Stimulated activated memory B cell treated with anti-CD40 and anti-IgM and Interleukin-4, amounts not matched to agents 10 μg/mL and 1 μg/mL and 100 μg/mL, for 72 hours (primary cell): Measurements from ENCODE around the gene LAMA2.
"Not testable (repeated sequence)": the region's sequence is repeated elsewhere in the genome, so short reads cannot be mapped to it uniquely, and the experiment has no call there.

ENCODE experiments used
- ATAC-seq: fragments of 150-1000 bp; cut with Tn5 transposase; 2 replicates; pipeline ENCODE4 v1.10.0; 2021
- H3K27ac Mint-ChIP-seq: one replicate; pipeline ENCODE4 v1.8.0; 2022; ENCODE audit warnings: mild to moderate bottlenecking, mixed read lengths
- H3K27me3 Mint-ChIP-seq: one replicate; pipeline ENCODE4 v1.8.0; 2022; ENCODE audit warnings: mixed read lengths
- H3K36me3 Mint-ChIP-seq: one replicate; pipeline ENCODE4 v1.8.0; 2022; ENCODE audit warnings: mixed read lengths
- H3K4me1 Mint-ChIP-seq: one replicate; pipeline ENCODE4 v1.8.0; 2022; ENCODE audit warnings: mixed read lengths
- H3K4me3 Mint-ChIP-seq: one replicate; pipeline ENCODE4 v1.8.0; 2022; ENCODE audit warnings: mild to moderate bottlenecking, moderate library complexity, mixed read lengths
- H3K9me3 Mint-ChIP-seq: one replicate; pipeline ENCODE4 v1.8.0; 2022; ENCODE audit warnings: mixed read lengths

LAMA2 gene

DNA sequence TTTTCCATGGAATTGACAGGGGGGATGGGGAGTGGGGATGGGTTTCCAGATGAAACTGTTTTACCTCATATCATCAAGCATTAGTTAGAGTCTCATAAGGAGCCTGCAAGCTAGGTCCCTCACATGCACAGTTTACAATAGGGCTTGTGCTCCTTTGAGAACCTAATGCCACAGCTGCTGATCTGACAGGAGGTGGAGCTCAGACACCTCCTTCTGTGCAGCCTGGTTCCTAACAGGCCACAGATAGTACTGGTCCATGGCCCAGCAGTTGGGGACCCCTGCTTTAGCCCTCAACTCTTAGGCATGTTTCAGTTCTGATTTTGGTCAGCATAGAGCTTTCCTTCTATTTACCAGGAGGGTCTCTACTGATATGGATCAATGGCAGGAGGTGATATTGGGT lies 251.6 kb downstream of the LAMA2 start:
- H3K27me3 Mint-ChIP-seq = no peaks in the 10 kb centered on the region
- H3K27ac Mint-ChIP-seq = no peak overlapping the region
- H3K9me3 Mint-ChIP-seq = no peaks in the 10 kb centered on the region
- no peak for ATAC-seq
- H3K4me3 Mint-ChIP-seq = no peak overlapping the region
- H3K36me3 Mint-ChIP-seq = no peaks in the 10 kb centered on the region
- H3K4me1 Mint-ChIP-seq = no peaks in the 10 kb centered on the region

- no peak overlapping the region for H3K4me3 Mint-ChIP-seq
- no peaks in the 10 kb centered on the region for H3K9me3 Mint-ChIP-seq
- no peaks in the 10 kb centered on the region for H3K36me3 Mint-ChIP-seq
- H3K27me3 Mint-ChIP-seq = no peaks in the 10 kb centered on the region
- H3K4me1 Mint-ChIP-seq = no peaks in the 10 kb centered on the region
- ATAC-seq = no peak
- no peak overlapping the region for H3K27ac Mint-ChIP-seq
Observed at GRCh38 chr6:129135451-129135850, 252.5 kb downstream of the LAMA2 start.

- Mint-ChIP-seq H3K36me3 (no peaks in the 10 kb centered on the region), H3K27me3 (no peaks in the 10 kb centered on the region), H3K4me1 (no peaks in the 10 kb centered on the region), H3K4me3 (no peak overlapping the region), H3K27ac (no peak overlapping the region), H3K9me3 (no peaks in the 10 kb centered on the region)
- no peak for ATAC-seq
Observed at GRCh38 chr6:129136751-129137150, 253.8 kb downstream of the LAMA2 start.

GRCh38 chr6:129138739-129139405 lies 255.9 kb downstream of the LAMA2 start:
- Mint-ChIP-seq H3K27me3 (no peaks in the 10 kb centered on the region), H3K4me1 (no peaks in the 10 kb centered on the region), H3K36me3 (no peaks in the 10 kb centered on the region), H3K4me3 (no peak overlapping the region), H3K27ac (no peak overlapping the region), H3K9me3 (no peaks in the 10 kb centered on the region)
- no peak for ATAC-seq

GRCh38 chr6:129140526-129140925 lies 257.6 kb downstream of the LAMA2 start:
- Mint-ChIP-seq H3K27me3 (no peaks in the 10 kb centered on the region), H3K4me3 (no peak overlapping the region), H3K27ac (no peak overlapping the region), H3K9me3 (no peaks in the 10 kb centered on the region), H3K4me1 (no peaks in the 10 kb centered on the region), H3K36me3 (no peaks in the 10 kb centered on the region)
- ATAC-seq = peak; percentile 29

GRCh38 chr6:129141499-129141898 lies 258.6 kb downstream of the LAMA2 start:
- Mint-ChIP-seq H3K27ac (no peak overlapping the region), H3K4me3 (no peak overlapping the region), H3K4me1 (no peaks in the 10 kb centered on the region), H3K9me3 (no peaks in the 10 kb centered on the region), H3K36me3 (no peaks in the 10 kb centered on the region), H3K27me3 (no peaks in the 10 kb centered on the region)
- no peak for ATAC-seq

- H3K27me3 Mint-ChIP-seq = no peaks in the 10 kb centered on the region
- no peaks in the 10 kb centered on the region for H3K9me3 Mint-ChIP-seq
- no peak overlapping the region for H3K4me3 Mint-ChIP-seq
- H3K36me3 Mint-ChIP-seq = no peaks in the 10 kb centered on the region
- H3K27ac Mint-ChIP-seq = no peak overlapping the region
- no peak for ATAC-seq
- H3K4me1 Mint-ChIP-seq = no peaks in the 10 kb centered on the region
Observed at GRCh38 chr6:129146902-129147301, 264.0 kb downstream of the LAMA2 start.

- ATAC-seq = no peak
- Mint-ChIP-seq H3K4me1 (no peaks in the 10 kb centered on the region), H3K4me3 (no peak overlapping the region), H3K27me3 (no peaks in the 10 kb centered on the region), H3K36me3 (no peaks in the 10 kb centered on the region), H3K9me3 (no peaks in the 10 kb centered on the region), H3K27ac (no peak overlapping the region)
Observed at GRCh38 chr6:129150507-129150906, 267.6 kb downstream of the LAMA2 start.

GRCh38 chr6:129153257-129153656 lies 270.3 kb downstream of the LAMA2 start:
- Mint-ChIP-seq H3K9me3 (no peaks in the 10 kb centered on the region), H3K4me3 (no peak overlapping the region), H3K27ac (no peak overlapping the region), H3K27me3 (no peaks in the 10 kb centered on the region), H3K4me1 (no peaks in the 10 kb centered on the region), H3K36me3 (no peaks in the 10 kb centered on the region)
- ATAC-seq = no peak

GRCh38 chr6:129159242-129159641 lies 276.3 kb downstream of the LAMA2 start:
- not testable (repeated sequence) for H3K27ac Mint-ChIP-seq, H3K27me3 Mint-ChIP-seq, ATAC-seq, H3K4me3 Mint-ChIP-seq, H3K36me3 Mint-ChIP-seq, H3K4me1 Mint-ChIP-seq, H3K9me3 Mint-ChIP-seq

GRCh38 chr6:129162605-129163004 lies 279.7 kb downstream of the LAMA2 start:
- Mint-ChIP-seq H3K27me3 (no peaks in the 10 kb centered on the region), H3K4me3 (no peak overlapping the region), H3K4me1 (no peaks in the 10 kb centered on the region), H3K9me3 (no peaks in the 10 kb centered on the region), H3K27ac (no peak overlapping the region), H3K36me3 (no peaks in the 10 kb centered on the region)
- ATAC-seq = no peak

GRCh38 chr6:129163551-129163950 lies 280.6 kb downstream of the LAMA2 start:
- no peaks in the 10 kb centered on the region for H3K27me3 Mint-ChIP-seq
- H3K4me3 Mint-ChIP-seq = no peak overlapping the region
- H3K4me1 Mint-ChIP-seq = no peaks in the 10 kb centered on the region
- H3K27ac Mint-ChIP-seq = no peak overlapping the region
- no peaks in the 10 kb centered on the region for H3K36me3 Mint-ChIP-seq
- no peaks in the 10 kb centered on the region for H3K9me3 Mint-ChIP-seq
- ATAC-seq = no peak

DNA sequence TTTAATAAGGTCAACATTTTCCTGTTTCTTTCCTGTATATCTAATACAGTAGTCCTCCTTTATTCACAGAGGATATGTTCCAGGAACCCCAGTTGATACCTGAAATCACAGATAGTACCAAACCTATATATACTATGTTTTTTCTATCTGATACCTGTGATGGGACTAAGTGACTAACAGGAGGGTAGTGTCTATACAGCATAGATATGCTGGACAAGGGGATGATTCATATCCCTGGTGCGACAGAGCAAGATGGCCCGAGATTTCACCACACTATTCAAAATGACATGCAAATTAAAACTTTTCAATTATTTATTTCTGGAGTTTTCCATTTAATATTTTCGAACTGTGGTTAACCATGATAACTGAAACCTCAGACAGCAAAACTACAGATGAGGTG lies 281.1 kb downstream of the LAMA2 start:
- Mint-ChIP-seq H3K27ac (no peak overlapping the region), H3K9me3 (no peaks in the 10 kb centered on the region), H3K27me3 (no peaks in the 10 kb centered on the region), H3K4me3 (no peak overlapping the region), H3K4me1 (no peaks in the 10 kb centered on the region), H3K36me3 (no peaks in the 10 kb centered on the region)
- no peak for ATAC-seq

- not testable (repeated sequence) for H3K4me1 Mint-ChIP-seq, H3K36me3 Mint-ChIP-seq, H3K4me3 Mint-ChIP-seq, H3K27ac Mint-ChIP-seq, H3K9me3 Mint-ChIP-seq, ATAC-seq
- H3K27me3 Mint-ChIP-seq = peaks cover 18% of the 10 kb centered on the region
Observed at GRCh38 chr6:129172279-129172995, 289.5 kb downstream of the LAMA2 start.

DNA sequence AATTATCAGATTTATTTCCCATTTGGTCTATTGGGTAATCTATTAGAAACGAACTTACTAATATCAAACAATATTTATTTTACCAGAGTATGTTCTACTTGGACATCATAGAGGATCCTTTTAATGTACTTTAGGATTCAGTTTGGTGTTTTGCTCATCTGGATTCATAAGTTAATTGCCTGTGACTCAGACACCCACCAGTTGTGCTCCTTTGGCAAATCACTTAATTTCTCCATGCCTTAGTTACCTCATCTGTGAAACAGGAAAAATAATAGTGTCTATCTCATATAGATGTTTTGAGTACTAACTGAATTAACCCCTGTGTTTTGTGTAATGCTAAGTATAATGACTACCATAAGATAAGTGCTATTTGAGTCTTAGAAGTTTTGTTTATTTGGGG lies 292.1 kb downstream of the LAMA2 start:
- ATAC-seq = no peak
- Mint-ChIP-seq H3K36me3 (no peaks in the 10 kb centered on the region), H3K4me1 (no peaks in the 10 kb centered on the region), H3K27me3 (peaks cover 18% of the 10 kb centered on the region), H3K9me3 (no peaks in the 10 kb centered on the region), H3K27ac (no peak overlapping the region), H3K4me3 (no peak overlapping the region)

GRCh38 chr6:129177801-129178200 lies 294.9 kb downstream of the LAMA2 start:
- Mint-ChIP-seq H3K4me3 (no peak overlapping the region), H3K27me3 (peaks cover 17% of the 10 kb centered on the region), H3K9me3 (no peaks in the 10 kb centered on the region), H3K4me1 (no peaks in the 10 kb centered on the region), H3K27ac (no peak overlapping the region), H3K36me3 (no peaks in the 10 kb centered on the region)
- ATAC-seq = no peak
